Airway epithelial cell (primary cell): ENCODE data around the gene FOXI3. TPM values are rescaled to one million over a fixed set of nuclear protein-coding genes. Genes with fewer than 3 reads are reported as not detected.

Experiments
- total RNA-seq: library from RNA; depleted of rRNA; stranded (reverse); fragments of >200 nt; gene quantifications from 2 replicates; pipeline ENCODE4 v1.2.3, GENCODE V29; 2015

Gene FOXI3
- total RNA-seq, result not detected in 2 replicates

DNA sequence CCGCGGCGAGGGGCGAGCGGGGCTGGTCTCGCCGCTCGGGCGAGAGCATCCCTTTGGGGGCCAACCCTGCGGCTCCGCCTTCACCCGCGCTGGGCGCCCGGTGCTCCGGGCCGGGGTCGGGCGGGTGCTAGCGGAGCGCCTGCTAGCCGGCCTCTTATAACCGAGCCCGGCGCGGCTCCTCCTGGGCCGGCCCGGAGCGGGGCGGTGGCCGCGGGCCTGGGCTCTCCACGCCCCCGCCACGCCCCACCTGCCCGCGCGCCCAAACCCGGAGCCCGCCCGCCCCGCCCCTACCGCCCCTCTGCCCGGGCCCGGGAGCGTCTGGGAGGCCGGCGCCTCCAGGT is at the start of gene FOXI3:
Gene FOXI3 (minus strand): TSS at position 129 of the 341 bp plus-strand sequence. CDS start 158 bp downstream, outside the sequence.

Other genes starting within 250 kb of the FOXI3 start
- gene EIF2AK3, start 174.8 kb upstream of the FOXI3 start, total RNA-seq, result 9.7 and 11.6 TPM in 2 replicates
- gene RPIA, start 239.0 kb upstream of the FOXI3 start, total RNA-seq, result 4.9 and 5.3 TPM in 2 replicates